DND-41 (cell line): Measurements from ENCODE around the gene TMEM63C.

Source experiments
- ATAC-seq: fragments of 200-7000 bp; cut with Tn5 transposase; 3 replicates; pipeline ENCODE4 v1.9.1; 2021; ENCODE audit warnings: low read depth; ENCODE audit not compliant: insufficient read depth
- DNase-seq: peaks from one replicate; pipeline ENCODE4 v3.0.0-alpha.2; 2020
- H2AFZ ChIP-seq: 2 replicates; pipeline ENCODE4 v1.6.0; 2012; ENCODE audit warnings: low read depth, low read length
- H3K27ac ChIP-seq: 2 replicates; pipeline ENCODE4 v1.5.1; 2012; ENCODE audit warnings: low read length, inconsistent platforms
- H3K27me3 ChIP-seq: fragments of 200-600 bp; sonication (generic); 2 replicates; pipeline ENCODE4 v1.6.0; 2012; ENCODE audit warnings: low read length, mild to moderate bottlenecking, inconsistent platforms; ENCODE audit not compliant: insufficient read depth, poor library complexity
- H3K36me3 ChIP-seq: 2 replicates; pipeline ENCODE4 v1.5.1; 2012; ENCODE audit warnings: low read length, inconsistent platforms; ENCODE audit not compliant: insufficient read depth
- H3K4me1 ChIP-seq: 2 replicates; pipeline ENCODE4 v1.5.1; 2012; ENCODE audit warnings: mild to moderate bottlenecking, low read length; ENCODE audit not compliant: insufficient read depth
- H3K4me2 ChIP-seq: 2 replicates; pipeline ENCODE4 v1.6.0; 2012; ENCODE audit warnings: mild to moderate bottlenecking, moderate library complexity, low read length, inconsistent platforms; ENCODE audit not compliant: insufficient read depth
- H3K4me3 ChIP-seq, 2 experiments: fragments of 200-600 bp in 1 of 2; shearing (Covaris generic) in 1 of 2; 2 replicates each; pipeline ENCODE4 v1.5.1; 2012 to 2016; ENCODE audit warnings: inconsistent platforms in 2 of 2, low read length in 2 of 2, mild to moderate bottlenecking in 2 of 2, low read depth in 1 of 2, moderate library complexity in 1 of 2
- H3K79me2 ChIP-seq: 2 replicates; pipeline ENCODE4 v1.6.0; 2012; ENCODE audit warnings: low read length, inconsistent platforms; ENCODE audit not compliant: insufficient read depth
- H3K9ac ChIP-seq: 2 replicates; pipeline ENCODE4 v1.6.0; 2012; ENCODE audit warnings: low read depth, mild to moderate bottlenecking, inconsistent platforms, low read length, moderate library complexity
- H3K9me3 ChIP-seq: 2 replicates; pipeline ENCODE4 v1.5.1; 2012; ENCODE audit warnings: low read length, moderate library complexity, mild to moderate bottlenecking, inconsistent platforms; ENCODE audit not compliant: insufficient read depth, severe bottlenecking
- H4K20me1 ChIP-seq: 2 replicates; pipeline ENCODE4 v1.6.0; 2012; ENCODE audit warnings: low read length; ENCODE audit not compliant: insufficient read depth
- CTCF ChIP-seq: IDR thresholded peaks from 2 replicates; pipeline ENCODE4 v1.5.1; 2012; ENCODE audit warnings: borderline replicate concordance, low read length, moderate library complexity, mild to moderate bottlenecking; ENCODE audit not compliant: poor library complexity, severe bottlenecking; ENCODE audit errors: extremely low read depth
- EZH2 ChIP-seq: IDR thresholded peaks from 3 replicates; pipeline ENCODE4 v1.6.1; 2012; ENCODE audit warnings: borderline replicate concordance, low read depth, mild to moderate bottlenecking, moderate library complexity, low read length, inconsistent platforms; ENCODE audit not compliant: severe bottlenecking

Gene TMEM63C

GRCh38 chr14:77260199-77260598, 78.6 kb downstream of the TMEM63C start:
- no peak overlapping the region for H3K4me2 ChIP-seq
- TF ChIP-seq EZH2: no peak
- no peak for TF ChIP-seq CTCF
- no peak overlapping the region for H3K9ac ChIP-seq

GRCh38 chr14:77260631-77261030, 79.0 kb downstream of the TMEM63C start:
- Histone ChIP-seq H3K4me1 (no peaks in the 10 kb centered on the region), H2AFZ (no peak overlapping the region), H3K79me2 (no peaks in the 10 kb centered on the region), H3K9me3 (no peaks in the 10 kb centered on the region), H3K27me3 (peaks cover 5% of the 10 kb centered on the region), H4K20me1 (0 out of 2 replicates have a peak, but pooled peaks cover 2% of the 10 kb centered on the region), H3K27ac (no peak overlapping the region), H3K36me3 (no peaks in the 10 kb centered on the region), H3K4me3 (no peak overlapping the region), H3K9ac (no peak overlapping the region), H3K4me2 (no peak overlapping the region)
- TF ChIP-seq EZH2 (no peak), CTCF (no peak)
- no peak for ATAC-seq
- DNase-seq: no peak

More at GRCh38 chr14:77260199-77260598, 78.6 kb downstream of the TMEM63C start:
- Histone ChIP-seq H4K20me1 (0 out of 2 replicates have a peak, but pooled peaks cover 2% of the 10 kb centered on the region), H3K27ac (no peak overlapping the region), H3K4me1 (no peaks in the 10 kb centered on the region), H2AFZ (no peak overlapping the region), H3K9me3 (no peaks in the 10 kb centered on the region), H3K79me2 (no peaks in the 10 kb centered on the region), H3K27me3 (peaks cover 5% of the 10 kb centered on the region), H3K36me3 (no peaks in the 10 kb centered on the region), H3K4me3 (no peak overlapping the region)
- ATAC-seq: no peak
- no peak for DNase-seq

GRCh38 chr14:77264466-77265186, 83.0 kb downstream of the TMEM63C start:
- Histone ChIP-seq H2AFZ (no peak overlapping the region), H3K4me3 (no peak overlapping the region), H3K9ac (no peak overlapping the region), H3K4me2 (no peak overlapping the region), H3K27ac (no peak overlapping the region), H3K4me1 (peaks cover 6% of the 10 kb centered on the region), H3K9me3 (no peaks in the 10 kb centered on the region), H3K27me3 (peaks cover 5% of the 10 kb centered on the region), H3K79me2 (no peaks in the 10 kb centered on the region), H4K20me1 (0 out of 2 replicates have a peak, but pooled peaks cover 2% of the 10 kb centered on the region), H3K36me3 (no peaks in the 10 kb centered on the region)
- ATAC-seq (no peak), DNase-seq (no peak)
- TF ChIP-seq EZH2 (no peak), CTCF (no peak)
